ENCODE data around the gene TAOK1.
A peak's percentile ranks its signal among the peaks of the same experiment; 100 is the strongest.

Gene TAOK1

GRCh38 chr17:29378500-29378899, 11.7 kb upstream of the TAOK1 start:
- Histone ChIP-seq H3K27me3 (ENCODE audit: control insufficient read depth, low read length) (no peaks in the 10 kb centered on the region), H3K4me2 (ENCODE audit: low read length) (no peak overlapping the region), H3F3A (ENCODE audit: control insufficient read depth, insufficient read depth) (peaks cover 17% of the 10 kb centered on the region), H3K79me2 (ENCODE audit: control insufficient read depth, low read length) (peaks cover 4% of the 10 kb centered on the region), H3K27ac (ENCODE audit: low read depth, low read length) (peak overlapping the region; percentile 91; the same call in 1 of the 2 replicates), H4K20me1 (ENCODE audit: control insufficient read depth, insufficient read depth, low read depth, low read length) (no peaks in the 10 kb centered on the region), H3K36me3 (ENCODE audit: control insufficient read depth, low read length) (no peaks in the 10 kb centered on the region), H3K9me2 (replicated peaks; ENCODE audit: control insufficient read depth, low read length) (no peaks in the 10 kb centered on the region), H3K4me3 (ENCODE audit: low read length) (no peak overlapping the region), H3K4me1 (ENCODE audit: control insufficient read depth, low read length) (peaks cover 67% of the 10 kb centered on the region), H3K9me3 (ENCODE audit: control insufficient read depth, insufficient read depth, low read length) (no peaks in the 10 kb centered on the region)
- TF ChIP-seq CTCF (IDR thresholded peaks at IDR 0.05; ENCODE audit: low read depth, low read length, poor library complexity, severe bottlenecking) (no peak), EZH2phosphoT487 (IDR thresholded peaks at IDR 0.05; ENCODE audit: borderline replicate concordance, low read length) (no peak)

- peak overlapping the region; percentile 91 for H3K27ac ChIP-seq (ENCODE audit: low read depth, low read length)
- H3K9me3 ChIP-seq (ENCODE audit: control insufficient read depth, insufficient read depth, low read length), result no peaks in the 10 kb centered on the region
- peaks cover 4% of the 10 kb centered on the region for H3K79me2 ChIP-seq (ENCODE audit: control insufficient read depth, low read length)
- H3K4me2 ChIP-seq (ENCODE audit: low read length), result peak overlapping the region; percentile 78
- TF ChIP-seq CTCF (IDR thresholded peaks at IDR 0.05; ENCODE audit: low read depth, low read length, poor library complexity, severe bottlenecking) (no peak), EZH2phosphoT487 (IDR thresholded peaks at IDR 0.05; ENCODE audit: borderline replicate concordance, low read length) (no peak)
- no peaks in the 10 kb centered on the region for H3K27me3 ChIP-seq (ENCODE audit: control insufficient read depth, low read length)
- H3K36me3 ChIP-seq (ENCODE audit: control insufficient read depth, low read length), result no peaks in the 10 kb centered on the region
- no peaks in the 10 kb centered on the region for H4K20me1 ChIP-seq (ENCODE audit: control insufficient read depth, insufficient read depth, low read depth, low read length)
- H3K9me2 ChIP-seq (replicated peaks; ENCODE audit: control insufficient read depth, low read length), result no peaks in the 10 kb centered on the region
- H3K4me1 ChIP-seq (ENCODE audit: control insufficient read depth, low read length), result peaks cover 76% of the 10 kb centered on the region
- H3K4me3 ChIP-seq (ENCODE audit: low read length), result peak overlapping the region; percentile 48
- H3F3A ChIP-seq (ENCODE audit: control insufficient read depth, insufficient read depth), result peaks cover 17% of the 10 kb centered on the region
Measured at GRCh38 chr17:29379084-29379991, 10.8 kb upstream of the TAOK1 start.

- H3F3A ChIP-seq (ENCODE audit: control insufficient read depth, insufficient read depth), result peaks cover 15% of the 10 kb centered on the region
- no peaks in the 10 kb centered on the region for H3K9me3 ChIP-seq (ENCODE audit: control insufficient read depth, insufficient read depth, low read length)
- H4K20me1 ChIP-seq (ENCODE audit: control insufficient read depth, insufficient read depth, low read depth, low read length), result no peaks in the 10 kb centered on the region
- no peak overlapping the region for H3K4me2 ChIP-seq (ENCODE audit: low read length)
- peaks cover 16% of the 10 kb centered on the region for H3K79me2 ChIP-seq (ENCODE audit: control insufficient read depth, low read length)
- no peaks in the 10 kb centered on the region for H3K36me3 ChIP-seq (ENCODE audit: control insufficient read depth, low read length)
- no peaks in the 10 kb centered on the region for H3K9me2 ChIP-seq (replicated peaks; ENCODE audit: control insufficient read depth, low read length)
- H3K4me3 ChIP-seq (ENCODE audit: low read length), result no peak overlapping the region
- H3K27me3 ChIP-seq (ENCODE audit: control insufficient read depth, low read length), result no peaks in the 10 kb centered on the region
- TF ChIP-seq EZH2phosphoT487 (IDR thresholded peaks at IDR 0.05; ENCODE audit: borderline replicate concordance, low read length), result no peak
- no peak for TF ChIP-seq CTCF (IDR thresholded peaks at IDR 0.05; ENCODE audit: low read depth, low read length, poor library complexity, severe bottlenecking)
- 0 out of 2 replicates have a peak overlapping the region, but pooled peaks have one; percentile 11 for H3K27ac ChIP-seq (ENCODE audit: low read depth, low read length)
- peaks cover 93% of the 10 kb centered on the region for H3K4me1 ChIP-seq (ENCODE audit: control insufficient read depth, low read length)
Measured at GRCh38 chr17:29383686-29384085, 6.5 kb upstream of the TAOK1 start.
